ENCODE data around the gene MED13L.

DNA sequence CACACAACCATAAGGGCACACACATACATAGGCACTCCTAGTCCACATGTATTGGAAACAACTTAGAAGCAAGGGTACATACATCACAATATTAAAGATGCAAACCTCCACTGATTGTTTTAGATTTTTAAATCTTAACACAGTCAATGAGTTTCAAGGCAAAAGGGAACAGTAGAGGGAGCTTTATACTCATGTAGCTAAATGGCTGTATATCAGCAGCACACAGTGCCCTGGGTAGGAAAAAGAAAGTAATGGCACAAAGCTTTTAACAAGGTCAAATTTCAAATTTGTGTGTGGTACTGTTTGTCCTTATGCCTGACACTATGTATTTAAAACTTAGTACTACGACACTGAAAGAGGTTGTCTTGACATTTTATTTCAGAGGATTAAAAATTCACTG lies 262.0 kb downstream of the MED13L start:
- TF ChIP-seq, protein P1, sequence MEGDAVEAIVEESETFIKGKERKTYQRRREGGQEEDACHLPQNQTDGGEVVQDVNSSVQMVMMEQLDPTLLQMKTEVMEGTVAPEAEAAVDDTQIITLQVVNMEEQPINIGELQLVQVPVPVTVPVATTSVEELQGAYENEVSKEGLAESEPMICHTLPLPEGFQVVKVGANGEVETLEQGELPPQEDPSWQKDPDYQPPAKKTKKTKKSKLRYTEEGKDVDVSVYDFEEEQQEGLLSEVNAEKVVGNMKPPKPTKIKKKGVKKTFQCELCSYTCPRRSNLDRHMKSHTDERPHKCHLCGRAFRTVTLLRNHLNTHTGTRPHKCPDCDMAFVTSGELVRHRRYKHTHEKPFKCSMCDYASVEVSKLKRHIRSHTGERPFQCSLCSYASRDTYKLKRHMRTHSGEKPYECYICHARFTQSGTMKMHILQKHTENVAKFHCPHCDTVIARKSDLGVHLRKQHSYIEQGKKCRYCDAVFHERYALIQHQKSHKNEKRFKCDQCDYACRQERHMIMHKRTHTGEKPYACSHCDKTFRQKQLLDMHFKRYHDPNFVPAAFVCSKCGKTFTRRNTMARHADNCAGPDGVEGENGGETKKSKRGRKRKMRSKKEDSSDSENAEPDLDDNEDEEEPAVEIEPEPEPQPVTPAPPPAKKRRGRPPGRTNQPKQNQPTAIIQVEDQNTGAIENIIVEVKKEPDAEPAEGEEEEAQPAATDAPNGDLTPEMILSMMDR (IDR thresholded peaks at IDR 0.05): peak in 5 of 6 experiments; percentile 16 to 78 (median 69)
- TF ChIP-seq POLR2A (IDR thresholded peaks at IDR 0.05): no peak

All from thyroid gland (tissue), 4 donors.